NK-92 treated with Interleukin-12 subunit alpha and Interleukin-12 subunit beta, amount 100 ng/mL, for 24 hours (cell line): ENCODE results near the gene KCTD21.

ENCODE experiments used
- DNase-seq: peaks from one replicate; lab custom pipeline; 2025; lab: John Stamatoyannopoulos, UW

Gene KCTD21

DNA sequence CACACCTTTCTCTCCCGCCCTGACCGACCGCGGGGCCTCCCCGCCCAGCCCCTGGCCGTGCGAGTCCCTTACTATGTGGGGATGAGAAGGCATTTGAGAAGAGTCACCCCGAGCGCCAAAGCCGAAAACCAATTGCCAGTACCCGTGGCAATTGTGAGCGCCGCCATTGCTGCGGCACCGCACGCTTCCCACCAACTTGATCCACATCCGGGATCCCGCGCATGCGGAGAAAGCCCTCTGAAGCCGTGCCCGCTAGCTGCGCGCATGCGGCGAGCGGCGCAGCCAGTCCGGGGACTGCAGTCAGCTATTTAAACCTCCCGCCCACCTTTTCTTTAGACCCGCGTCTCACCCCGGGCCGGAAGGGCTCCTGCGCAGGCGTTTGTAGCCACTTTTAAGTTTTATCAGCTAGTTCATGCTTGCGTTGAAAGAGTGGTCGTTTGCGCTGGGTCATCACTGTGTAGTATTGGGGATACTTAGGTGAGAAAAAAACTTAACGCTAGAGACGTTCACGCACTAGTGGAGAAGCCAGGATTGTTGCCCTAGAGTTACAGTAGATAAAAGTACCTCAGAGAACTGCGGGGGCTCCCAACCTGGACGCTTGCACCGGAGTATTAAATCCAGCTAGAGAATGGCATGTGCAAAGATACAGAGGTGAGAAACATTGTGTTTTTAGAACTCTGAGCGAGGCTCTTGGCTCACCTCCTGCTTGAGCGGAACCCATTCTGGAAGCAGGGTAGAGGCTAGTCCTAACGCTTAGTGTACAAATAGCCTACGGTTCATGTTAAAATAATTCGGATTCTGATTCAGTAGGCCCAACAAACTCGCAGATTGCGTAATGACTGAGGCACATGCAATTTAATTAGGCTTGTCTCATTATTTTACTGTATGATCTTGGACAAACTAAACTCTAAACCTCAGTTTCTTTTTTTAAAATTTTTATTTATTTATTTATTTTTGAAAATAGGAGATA lies 48.7 kb downstream of the KCTD21 start, which contains the start of gene ALG8:
ALG8 (minus strand) TSS at position 205 of the 970 bp plus-strand sequence; CDS start at position 167, 38 bp downstream.
- DNase-seq, result peak; percentile 93

DNA sequence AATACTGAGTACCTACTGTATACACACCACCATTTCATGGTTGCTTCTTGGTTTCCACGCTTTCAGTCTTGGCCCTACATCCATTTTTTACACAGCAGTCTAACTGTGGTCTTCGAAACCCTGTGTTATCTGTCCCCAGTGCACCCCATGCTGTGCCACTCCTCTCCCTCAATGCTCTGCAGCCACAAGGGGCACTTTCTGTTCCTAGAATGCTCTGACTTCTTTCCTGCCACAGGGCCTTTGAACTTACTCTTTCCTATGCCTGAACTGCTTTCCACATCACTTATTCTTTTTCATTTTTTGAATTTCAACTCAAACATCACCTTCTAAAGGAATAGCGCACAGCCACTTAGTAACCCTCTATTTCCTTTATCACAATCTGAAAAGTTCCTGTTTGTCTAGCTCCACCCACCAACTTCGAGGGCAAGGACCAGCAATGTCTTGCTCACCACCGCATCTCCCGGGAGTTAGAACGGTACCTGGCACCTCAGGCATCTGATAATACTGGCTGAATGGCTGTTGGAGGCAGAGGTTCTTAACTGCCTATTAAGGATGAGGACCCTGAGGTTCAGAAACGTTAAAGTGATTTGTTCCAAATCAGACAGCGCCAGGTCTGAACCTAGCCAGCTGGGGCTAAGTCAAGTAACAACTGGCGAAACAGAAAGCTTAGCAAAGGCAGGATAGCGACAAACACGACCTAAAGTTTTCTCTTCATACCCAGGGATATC lies 49.6 kb downstream of the KCTD21 start:
- DNase-seq, result peak; percentile 38

DNA sequence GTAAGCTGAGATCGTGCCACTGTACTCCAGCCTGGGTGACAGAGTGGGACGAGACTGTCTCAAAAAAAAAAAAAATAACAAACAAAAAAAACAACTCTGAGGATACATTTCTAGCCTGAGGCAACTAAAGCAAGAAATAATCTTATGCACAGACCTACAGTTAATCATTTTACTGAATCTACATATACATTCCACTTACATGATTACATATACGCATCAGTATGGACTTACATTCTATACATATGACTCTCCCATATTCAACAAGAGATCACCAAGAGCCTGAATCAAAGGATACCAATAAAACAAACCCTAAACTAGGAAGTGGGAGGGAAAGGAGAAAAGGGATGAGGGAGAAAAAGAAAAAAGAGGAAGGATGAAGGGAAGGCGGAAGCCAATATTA lies 50.1 kb downstream of the KCTD21 start:
- no peak for DNase-seq

DNA sequence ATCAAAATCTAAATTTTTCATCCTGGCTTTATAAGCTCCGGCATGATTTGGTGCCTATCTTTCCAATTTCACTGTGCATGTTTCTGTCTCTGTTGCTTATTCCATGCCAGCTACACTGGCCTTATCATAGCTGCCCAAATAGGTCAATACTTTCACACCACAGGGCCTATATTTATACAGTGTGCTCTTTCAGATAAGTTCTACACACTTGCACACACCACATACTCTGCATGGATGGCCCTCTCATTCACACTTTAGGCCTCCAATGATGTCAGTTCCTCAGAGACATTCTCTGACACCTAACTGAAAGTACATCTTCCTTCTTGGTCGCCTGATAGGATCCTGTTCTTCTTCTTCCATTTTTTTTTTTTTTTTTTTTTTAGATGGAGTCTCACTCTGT lies 56.0 kb downstream of the KCTD21 start:
- DNase-seq, result no peak

DNA sequence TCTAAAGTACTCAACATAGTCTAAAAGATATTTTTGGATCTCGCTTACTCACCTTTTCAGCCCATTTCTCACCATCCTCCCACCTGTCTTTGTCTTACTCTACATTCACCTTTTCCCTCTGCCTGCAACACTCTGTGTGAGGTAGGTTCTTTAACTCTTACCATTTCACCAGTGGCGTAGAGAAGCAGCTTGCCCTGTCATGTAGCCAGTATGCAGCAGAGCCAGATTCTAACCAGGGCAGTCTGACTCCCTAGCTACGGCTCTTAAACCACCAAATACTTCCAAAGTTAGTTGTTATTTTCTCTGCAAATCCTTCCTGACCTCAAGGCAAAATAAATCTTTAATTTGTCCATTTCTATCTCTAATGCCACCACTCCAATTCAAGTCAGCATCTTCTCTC lies 56.5 kb downstream of the KCTD21 start:
- no peak for DNase-seq

DNA sequence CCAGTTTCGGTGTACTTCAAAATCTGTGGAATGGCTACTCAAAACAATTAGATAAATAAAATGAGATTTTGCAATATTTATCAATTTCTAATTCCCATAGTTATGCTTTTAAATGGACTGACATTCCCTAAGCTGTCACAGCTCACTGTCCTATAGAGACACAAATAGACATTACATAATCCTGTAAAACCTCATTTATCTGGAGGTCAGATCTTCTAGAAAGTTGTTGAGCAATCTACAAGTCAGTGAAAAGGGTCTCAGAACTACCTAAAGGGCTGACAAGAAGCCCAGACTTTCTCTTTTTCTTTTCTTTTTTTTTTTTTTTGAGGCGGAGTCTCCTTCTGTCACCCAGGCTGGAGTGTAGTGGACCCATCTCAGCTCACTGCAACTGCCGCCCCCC lies 61.0 kb downstream of the KCTD21 start:
- DNase-seq, result no peak
